Liver (tissue), 3 donors: ENCODE measurements around the gene DHRS7.

ENCODE experiments used
- ATF3 ChIP-seq: IDR thresholded peaks from 2 replicates; pipeline ENCODE4 v1.6.1; 2016; ENCODE audit warnings: antibody characterized with exemption
- CTCF ChIP-seq: fragments of 150-350 bp; IDR thresholded peaks from 2 replicates; pipeline ENCODE4 v1.5.1; 2017; ENCODE audit warnings: improper control_type of control experiment, low read depth, low read length; ENCODE audit not compliant: missing input control
- FOXA1 ChIP-seq: IDR thresholded peaks from 2 replicates; pipeline ENCODE4 v1.6.1; 2016; ENCODE audit warnings: antibody characterized with exemption
- HNF4A ChIP-seq, 2 donors: conservative IDR thresholded peaks; 2 replicates each; pipeline ENCODE4 v1.6.1; 2016; ENCODE audit warnings: antibody characterized with exemption in 2 of 2, mild to moderate bottlenecking in 2 of 2
- JUND ChIP-seq, 2 donors: IDR thresholded peaks; 2 replicates each; pipeline ENCODE4 v1.6.1; 2016; ENCODE audit warnings: antibody characterized with exemption in 2 of 2
- MAX ChIP-seq: IDR thresholded peaks from 2 replicates; pipeline ENCODE4 v1.6.1; 2016; ENCODE audit warnings: antibody characterized with exemption
- NR2F2 ChIP-seq: IDR thresholded peaks from 2 replicates; pipeline ENCODE4 v1.6.1; 2016; ENCODE audit warnings: antibody characterized with exemption
- RAD21 ChIP-seq, 2 donors: IDR thresholded peaks; 2 replicates each; pipeline ENCODE4 v1.6.1; 2016; ENCODE audit warnings: antibody characterized with exemption in 2 of 2, mild to moderate bottlenecking in 2 of 2
- REST ChIP-seq: IDR thresholded peaks from 2 replicates; pipeline ENCODE4 v1.6.1; 2016; ENCODE audit warnings: antibody characterized with exemption, mild to moderate bottlenecking
- RXRA ChIP-seq, 2 donors: IDR thresholded peaks; 2 replicates each; pipeline ENCODE4 v1.6.1; 2017 to 2018; ENCODE audit warnings: antibody characterized with exemption in 2 of 2, mild to moderate bottlenecking in 1 of 2
- SP1 ChIP-seq: IDR thresholded peaks from 2 replicates; pipeline ENCODE4 v1.6.1; 2018; ENCODE audit warnings: antibody characterized with exemption, mild to moderate bottlenecking
- TAF1 ChIP-seq: conservative IDR thresholded peaks from 2 replicates; pipeline ENCODE4 v1.6.1; 2016; ENCODE audit warnings: antibody characterized with exemption, mild to moderate bottlenecking
- YY1 ChIP-seq: IDR thresholded peaks from 2 replicates; pipeline ENCODE4 v1.6.1; 2016; ENCODE audit warnings: antibody characterized with exemption, mild to moderate bottlenecking
- donor health status: healthy.
- donor health status: healthy.

- TF ChIP-seq YY1 (no peak), CTCF (no peak), MAX (no peak), REST (no peak), RXRA (IDR thresholded peaks at IDR 0.05) (no peak), RAD21 (IDR thresholded peaks at IDR 0.05) (no peak), HNF4A (conservative IDR thresholded peaks at IDR 0.05) (no peak), TAF1 (no peak), NR2F2 (no peak), ATF3 (no peak), JUND (IDR thresholded peaks at IDR 0.05) (no peak), FOXA1 (no peak), SP1 (no peak)
Measured at GRCh38 chr14:60214415-60215126, 49.4 kb upstream of the DHRS7 start.
